ENCODE measurements around the gene FLVCR2. TPM values are rescaled to one million over a fixed set of nuclear protein-coding genes. Genes with fewer than 3 reads are reported as not detected.

Gene FLVCR2
- total and polyA plus RNA-seq, 2 of the 13 experiments (the other 11 are each of a cell fraction or from before 2014, with no cell fraction given) = 9.9 to 10.5 TPM

DNA sequence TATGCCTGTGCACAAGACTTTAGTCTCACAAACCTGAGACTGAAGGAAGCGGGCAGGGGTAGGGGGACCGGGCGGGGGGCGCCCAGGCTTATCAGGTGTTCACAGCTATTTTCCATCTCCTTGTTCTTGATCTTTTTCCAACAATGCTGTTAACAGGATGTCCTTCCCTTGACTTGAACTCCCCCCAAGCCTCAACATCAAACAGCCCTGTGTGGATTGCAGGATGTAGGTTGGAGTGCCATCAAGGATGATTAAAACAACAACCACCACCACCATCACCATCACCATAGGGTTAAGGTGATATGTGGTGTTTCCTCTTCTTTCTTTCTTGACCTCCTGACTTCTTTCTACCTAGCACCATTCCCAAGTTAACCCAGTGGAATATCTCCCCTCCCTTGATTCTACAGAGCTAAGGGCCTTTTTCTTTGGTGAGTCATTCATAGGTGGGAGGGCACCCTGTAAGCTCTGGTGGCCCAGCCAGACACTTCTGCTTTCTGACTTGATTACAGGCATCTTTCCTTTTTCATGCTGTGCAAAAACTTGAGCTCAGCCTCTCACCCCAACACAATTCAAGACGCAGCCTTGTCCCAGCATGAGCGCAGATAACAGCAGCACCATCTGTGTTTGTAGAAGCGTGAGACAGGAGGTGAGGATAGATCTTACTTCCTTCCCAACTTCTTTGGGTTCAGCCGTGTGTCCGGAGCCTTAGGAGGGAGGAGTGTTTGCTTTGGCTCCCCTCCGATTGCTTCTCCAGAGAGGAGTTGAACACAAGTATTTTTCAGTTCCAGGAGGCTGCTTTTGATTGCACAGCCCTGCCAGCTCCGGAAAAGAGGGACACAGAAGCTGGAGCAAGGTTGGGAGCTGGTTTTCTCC, 26.8 kb downstream of the FLVCR2 start:
- peaks cover 69% of the 10 kb centered on the region for H3K4me1 ChIP-seq (ENCODE audit: insufficient read depth, low read length)
- POLR2A ChIA-PET = interaction anchor here (1.1 to 1.9 kb wide), 2 partner anchors 18 to 46 kb away, joined by 3 to 4 read pairs; no protein-coding TSS in a partner anchor
- intact Hi-C loops (cut with micrococcal nuclease; ENCODE audit: unreplicated experiment) (no loop called here), in situ Hi-C loops (cut with HindIII; ENCODE audit: extremely low pct_ligation_motif_present, low pct_unique_long_range_greater_than_20kb) (no loop called here)
- H3K9me3 ChIP-seq (ENCODE audit: low read length) = no peaks in the 10 kb centered on the region
- H2AFZ ChIP-seq (ENCODE audit: low read length) = no peak overlapping the region
- FAIRE-seq (no peak), ATAC-seq (no peak), DNase-seq (ENCODE audit: low spot score) (no peak)
- CTCF ChIA-PET (ENCODE audit: low intra/inter-chr PET ratio, low total read pairs) = no interaction called here
- H3K27ac ChIP-seq (ENCODE audit: extremely low read length, insufficient read depth, low read length) = no peak overlapping the region
- H3K27me3 ChIP-seq (ENCODE audit: control insufficient read depth in 1 of 2, insufficient read depth in 2 of 2, low read length in 2 of 2) = no peaks in the 10 kb centered on the region
- H3K4me2 ChIP-seq (ENCODE audit: low read depth, low read length) = no peak overlapping the region
- H3K36me3 ChIP-seq (replicated peaks in 1 of 2; ENCODE audit: control insufficient read depth in 1 of 2, insufficient read depth in 2 of 2, low read length in 2 of 2) = no peaks in the 10 kb centered on the region
- H3K79me2 ChIP-seq (ENCODE audit: insufficient read depth, low read length) = peaks cover 3% of the 10 kb centered on the region
- H3K9ac ChIP-seq (ENCODE audit: insufficient read depth, low read depth, low read length) = no peak overlapping the region
- no peaks in the 10 kb centered on the region for H4K20me1 ChIP-seq (ENCODE audit: insufficient read depth, low read length)
- no TSS peak for BruUV-seq (replicated peaks)
- 91% methylated on average over 11 of the region's 11 CpGs for WGBS (ENCODE audit: low lambda C conversion rate)
- no peak overlapping the region for H3K4me3 ChIP-seq (replicated peaks in 1 of 3; ENCODE audit: insufficient read depth in 1 of 3, low read depth in 2 of 3, low read length in 3 of 3)
- TF ChIP-seq ZNF10 (CRISPR knock-in tag; IDR thresholded peaks at IDR 0.05; ENCODE audit: borderline replicate concordance, low read depth) = no peak
- TF ChIP-seq PHF21A (CRISPR knock-in tag; IDR thresholded peaks at IDR 0.05) = no peak
- TF ChIP-seq, protein P1, sequence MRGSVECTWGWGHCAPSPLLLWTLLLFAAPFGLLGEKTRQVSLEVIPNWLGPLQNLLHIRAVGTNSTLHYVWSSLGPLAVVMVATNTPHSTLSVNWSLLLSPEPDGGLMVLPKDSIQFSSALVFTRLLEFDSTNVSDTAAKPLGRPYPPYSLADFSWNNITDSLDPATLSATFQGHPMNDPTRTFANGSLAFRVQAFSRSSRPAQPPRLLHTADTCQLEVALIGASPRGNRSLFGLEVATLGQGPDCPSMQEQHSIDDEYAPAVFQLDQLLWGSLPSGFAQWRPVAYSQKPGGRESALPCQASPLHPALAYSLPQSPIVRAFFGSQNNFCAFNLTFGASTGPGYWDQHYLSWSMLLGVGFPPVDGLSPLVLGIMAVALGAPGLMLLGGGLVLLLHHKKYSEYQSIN (CRISPR knock-in tag; IDR thresholded peaks at IDR 0.05; ENCODE audit: borderline replicate concordance) = no peak
- no peak for TF ChIP-seq EZH2 (conservative IDR thresholded peaks at IDR 0.05; ENCODE audit: low read depth, low read length)
- no peak for TF ChIP-seq ZNF724P (CRISPR knock-in tag; IDR thresholded peaks at IDR 0.05; ENCODE audit: borderline replicate concordance)
- TF ChIP-seq ZSCAN9 (CRISPR knock-in tag; IDR thresholded peaks at IDR 0.05; ENCODE audit: borderline replicate concordance) = no peak
- TF ChIP-seq, protein P2, sequence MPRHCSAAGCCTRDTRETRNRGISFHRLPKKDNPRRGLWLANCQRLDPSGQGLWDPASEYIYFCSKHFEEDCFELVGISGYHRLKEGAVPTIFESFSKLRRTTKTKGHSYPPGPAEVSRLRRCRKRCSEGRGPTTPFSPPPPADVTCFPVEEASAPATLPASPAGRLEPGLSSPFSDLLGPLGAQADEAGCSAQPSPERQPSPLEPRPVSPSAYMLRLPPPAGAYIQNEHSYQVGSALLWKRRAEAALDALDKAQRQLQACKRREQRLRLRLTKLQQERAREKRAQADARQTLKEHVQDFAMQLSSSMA (CRISPR knock-in tag; IDR thresholded peaks at IDR 0.05) = no peak
- TF ChIP-seq, protein P3, sequence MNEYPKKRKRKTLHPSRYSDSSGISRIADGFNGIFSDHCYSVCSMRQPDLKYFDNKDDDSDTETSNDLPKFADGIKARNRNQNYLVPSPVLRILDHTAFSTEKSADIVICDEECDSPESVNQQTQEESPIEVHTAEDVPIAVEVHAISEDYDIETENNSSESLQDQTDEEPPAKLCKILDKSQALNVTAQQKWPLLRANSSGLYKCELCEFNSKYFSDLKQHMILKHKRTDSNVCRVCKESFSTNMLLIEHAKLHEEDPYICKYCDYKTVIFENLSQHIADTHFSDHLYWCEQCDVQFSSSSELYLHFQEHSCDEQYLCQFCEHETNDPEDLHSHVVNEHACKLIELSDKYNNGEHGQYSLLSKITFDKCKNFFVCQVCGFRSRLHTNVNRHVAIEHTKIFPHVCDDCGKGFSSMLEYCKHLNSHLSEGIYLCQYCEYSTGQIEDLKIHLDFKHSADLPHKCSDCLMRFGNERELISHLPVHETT (CRISPR knock-in tag; conservative IDR thresholded peaks at IDR 0.05) = no peak
- no peak for TF ChIP-seq SRF (IDR thresholded peaks at IDR 0.05; ENCODE audit: low read depth, low read length)
- TF ChIP-seq MYC (CRISPR knock-in tag; IDR thresholded peaks at IDR 0.05; ENCODE audit: borderline replicate concordance) = no peak
- TF ChIP-seq ZNF235 (CRISPR knock-in tag; IDR thresholded peaks at IDR 0.05; ENCODE audit: borderline replicate concordance) = no peak
- TF ChIP-seq, protein P4, sequence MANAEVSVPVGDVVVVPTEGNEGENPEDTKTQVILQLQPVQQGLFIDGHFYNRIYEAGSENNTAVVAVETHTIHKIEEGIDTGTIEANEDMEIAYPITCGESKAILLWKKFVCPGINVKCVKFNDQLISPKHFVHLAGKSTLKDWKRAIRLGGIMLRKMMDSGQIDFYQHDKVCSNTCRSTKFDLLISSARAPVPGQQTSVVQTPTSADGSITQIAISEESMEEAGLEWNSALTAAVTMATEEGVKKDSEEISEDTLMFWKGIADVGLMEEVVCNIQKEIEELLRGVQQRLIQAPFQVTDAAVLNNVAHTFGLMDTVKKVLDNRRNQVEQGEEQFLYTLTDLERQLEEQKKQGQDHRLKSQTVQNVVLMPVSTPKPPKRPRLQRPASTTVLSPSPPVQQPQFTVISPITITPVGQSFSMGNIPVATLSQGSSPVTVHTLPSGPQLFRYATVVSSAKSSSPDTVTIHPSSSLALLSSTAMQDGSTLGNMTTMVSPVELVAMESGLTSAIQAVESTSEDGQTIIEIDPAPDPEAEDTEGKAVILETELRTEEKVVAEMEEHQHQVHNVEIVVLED (CRISPR knock-in tag; IDR thresholded peaks at IDR 0.05; ENCODE audit: borderline replicate concordance) = no peak
- TF ChIP-seq, protein P5, sequence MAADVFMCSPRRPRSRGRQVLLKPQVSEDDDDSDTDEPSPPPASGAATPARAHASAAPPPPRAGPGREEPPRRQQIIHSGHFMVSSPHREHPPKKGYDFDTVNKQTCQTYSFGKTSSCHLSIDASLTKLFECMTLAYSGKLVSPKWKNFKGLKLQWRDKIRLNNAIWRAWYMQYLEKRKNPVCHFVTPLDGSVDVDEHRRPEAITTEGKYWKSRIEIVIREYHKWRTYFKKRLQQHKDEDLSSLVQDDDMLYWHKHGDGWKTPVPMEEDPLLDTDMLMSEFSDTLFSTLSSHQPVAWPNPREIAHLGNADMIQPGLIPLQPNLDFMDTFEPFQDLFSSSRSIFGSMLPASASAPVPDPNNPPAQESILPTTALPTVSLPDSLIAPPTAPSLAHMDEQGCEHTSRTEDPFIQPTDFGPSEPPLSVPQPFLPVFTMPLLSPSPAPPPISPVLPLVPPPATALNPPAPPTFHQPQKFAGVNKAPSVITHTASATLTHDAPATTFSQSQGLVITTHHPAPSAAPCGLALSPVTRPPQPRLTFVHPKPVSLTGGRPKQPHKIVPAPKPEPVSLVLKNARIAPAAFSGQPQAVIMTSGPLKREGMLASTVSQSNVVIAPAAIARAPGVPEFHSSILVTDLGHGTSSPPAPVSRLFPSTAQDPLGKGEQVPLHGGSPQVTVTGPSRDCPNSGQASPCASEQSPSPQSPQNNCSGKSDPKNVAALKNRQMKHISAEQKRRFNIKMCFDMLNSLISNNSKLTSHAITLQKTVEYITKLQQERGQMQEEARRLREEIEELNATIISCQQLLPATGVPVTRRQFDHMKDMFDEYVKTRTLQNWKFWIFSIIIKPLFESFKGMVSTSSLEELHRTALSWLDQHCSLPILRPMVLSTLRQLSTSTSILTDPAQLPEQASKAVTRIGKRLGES (CRISPR knock-in tag; IDR thresholded peaks at IDR 0.05; ENCODE audit: borderline replicate concordance) = no peak
- no peak for TF ChIP-seq ISL2 (CRISPR knock-in tag; IDR thresholded peaks at IDR 0.05)
- TF ChIP-seq SALL1 (CRISPR knock-in tag; IDR thresholded peaks at IDR 0.05) = no peak

Data from HepG2 (cell line).